H1 (cell line): ENCODE measurements around the gene KAZALD1. TPM values are rescaled to one million over a fixed set of nuclear protein-coding genes. Genes with fewer than 3 reads are reported as not detected.

Experiments used
- CTCF ChIA-PET: fragments of 300-600 bp; sonication (Branson Sonifier 250); formaldehyde crosslinking; loops from one replicate; lab custom pipeline; 2021; ENCODE audit not compliant: partially characterized antibody; lab: Charles Lee
- POLR2A ChIA-PET: fragments of 300-600 bp; sonication (Branson Sonifier 250); formaldehyde crosslinking; loops from one replicate; lab custom pipeline; 2021; ENCODE audit warnings: inconsistent platforms; ENCODE audit not compliant: partially characterized antibody; lab: Charles Lee
- DNase-seq, 2 experiments: peaks; one replicate each; pipeline versions ENCODE4 v3.0.0 to v3.0.0-alpha.2; 2010 to 2022; ENCODE audit warnings: low spot score in 2 of 2, low read depth in 1 of 2, mixed read lengths in 1 of 2
- FAIRE-seq: peaks from 2 replicates; lab custom pipeline; 2011; peaks lifted over from hg19 to GRCh38; lab: Jason Lieb, UNC
- H2AFZ ChIP-seq: 2 replicates; pipeline ENCODE4 v1.8.1; 2012; ENCODE audit warnings: low read length, inconsistent platforms
- H2AK5ac ChIP-seq: 2 replicates; pipeline ENCODE4 v1.6.1; 2013; ENCODE audit warnings: low read depth, low read length
- H2BK120ac ChIP-seq: replicated peaks from 2 replicates; pipeline ENCODE3; 2013; ENCODE audit warnings: low read depth, low read length, inconsistent platforms
- H2BK12ac ChIP-seq: 2 replicates; pipeline ENCODE4 v1.6.1; 2013; ENCODE audit warnings: low read depth, low read length
- H2BK15ac ChIP-seq: 2 replicates; pipeline ENCODE4 v1.6.1; 2013; ENCODE audit warnings: low read length
- H2BK20ac ChIP-seq: 2 replicates; pipeline ENCODE4 v1.6.1; 2013; ENCODE audit warnings: low read length
- H2BK5ac ChIP-seq: 2 replicates; pipeline ENCODE4 v1.6.1; 2013; ENCODE audit warnings: low read depth, low read length
- H3K14ac ChIP-seq: 2 replicates; pipeline ENCODE4 v1.6.1; 2013; ENCODE audit warnings: inconsistent platforms; ENCODE audit not compliant: insufficient read length
- H3K18ac ChIP-seq: 2 replicates; pipeline ENCODE4 v1.6.1; 2013; ENCODE audit warnings: low read length; ENCODE audit errors: extremely low read depth
- H3K23ac ChIP-seq: 2 replicates; pipeline ENCODE4 v1.6.1; 2013; ENCODE audit warnings: inconsistent platforms; ENCODE audit not compliant: insufficient read length
- H3K23me2 ChIP-seq: 2 replicates; pipeline ENCODE4 v1.6.1; 2013; ENCODE audit warnings: low read depth, low read length
- H3K27ac ChIP-seq: 2 replicates; pipeline ENCODE4 v1.6.1; 2011; ENCODE audit warnings: low read depth, low read length, inconsistent platforms
- H3K27me3 ChIP-seq, 4 experiments: replicated peaks in 1 of 4; 1 replicate in 1 of 4; 2 replicates in 3 of 4; pipeline versions ENCODE4 v1.6.1 to v1.8.1; 2011 to 2013; ENCODE audit warnings: low read length in 3 of 4, mild to moderate bottlenecking in 3 of 4, inconsistent platforms in 2 of 4, mixed read lengths in 2 of 4, moderate library complexity in 1 of 4; ENCODE audit not compliant: control insufficient read depth in 3 of 4, insufficient read depth in 3 of 4; ENCODE audit errors: extremely low read depth in 1 of 4
- H3K36me3 ChIP-seq, 4 experiments: 2 replicates each; pipeline versions ENCODE4 v1.6.1 to v1.8.1; 2011 to 2013; ENCODE audit warnings: mild to moderate bottlenecking in 4 of 4, low read length in 3 of 4, moderate library complexity in 2 of 4, control low read depth in 1 of 4, inconsistent platforms in 1 of 4; ENCODE audit not compliant: insufficient read depth in 4 of 4, control insufficient read depth in 2 of 4
- H3K4ac ChIP-seq: replicated peaks from 2 replicates; pipeline ENCODE3; 2013; ENCODE audit warnings: low read length, low read depth, mixed read lengths, inconsistent platforms; ENCODE audit not compliant: insufficient read length
- H3K4me1 ChIP-seq, 4 experiments: replicated peaks in 1 of 4; 1 replicate in 1 of 4; 2 replicates in 3 of 4; pipeline versions ENCODE4 v1.6.1 to v1.8.1; 2011 to 2013; ENCODE audit warnings: low read length in 3 of 4, inconsistent platforms in 2 of 4, mixed read lengths in 1 of 4; ENCODE audit not compliant: insufficient read depth in 4 of 4, control insufficient read depth in 3 of 4
- H3K4me2 ChIP-seq, 2 experiments: 2 replicates each; pipeline versions ENCODE4 v1.6.1 to v1.8.1; 2011 to 2013; ENCODE audit warnings: low read depth in 2 of 2, low read length in 2 of 2, control low read depth in 1 of 2, inconsistent platforms in 1 of 2, mild to moderate bottlenecking in 1 of 2; ENCODE audit not compliant: insufficient read depth in 1 of 2
- H3K4me3 ChIP-seq, 4 experiments: fragments of 200-600, 300-600 bp in 1 of 4; sonication (generic), shearing (Covaris generic), sonication (Bioruptor Twin) in 1 of 4; 2 replicates each; pipeline versions ENCODE4 v1.5.1 to v1.8.1; 2011 to 2016; ENCODE audit warnings: low read length in 4 of 4, low read depth in 3 of 4, control low read depth in 2 of 4, inconsistent platforms in 2 of 4, mild to moderate bottlenecking in 2 of 4, mixed read lengths in 1 of 4, moderate library complexity in 1 of 4; ENCODE audit not compliant: insufficient read depth in 2 of 4; ENCODE audit errors: extremely low read depth in 1 of 4
- H3K56ac ChIP-seq: replicated peaks from 2 replicates; pipeline ENCODE3; 2013; ENCODE audit warnings: low read depth, mild to moderate bottlenecking, mixed read lengths, low read length, inconsistent platforms; ENCODE audit not compliant: insufficient read length
- H3K79me1 ChIP-seq: 2 replicates; pipeline ENCODE4 v1.6.1; 2013; ENCODE audit warnings: low read depth, low read length, control low read depth
- H3K79me2 ChIP-seq, 2 experiments: 2 replicates each; pipeline versions ENCODE4 v1.6.1 to v1.8.1; 2012 to 2013; ENCODE audit warnings: low read length in 2 of 2, mild to moderate bottlenecking in 2 of 2, inconsistent platforms in 1 of 2; ENCODE audit not compliant: insufficient read depth in 2 of 2, control insufficient read depth in 1 of 2
- H3K9ac ChIP-seq, 4 experiments: replicated peaks in 1 of 4; 1 replicate in 1 of 4; 2 replicates in 3 of 4; pipeline versions ENCODE4 v1.6.1 to v1.8.1; 2011 to 2013; ENCODE audit warnings: low read depth in 3 of 4, low read length in 3 of 4, control low read depth in 2 of 4, mild to moderate bottlenecking in 2 of 4, moderate library complexity in 2 of 4, inconsistent platforms in 1 of 4; ENCODE audit errors: extremely low read depth in 1 of 4
- H3K9me3 ChIP-seq, 2 experiments: 2 replicates each; pipeline versions ENCODE4 v1.6.1 to v1.8.1; 2012 to 2013; ENCODE audit warnings: mild to moderate bottlenecking in 2 of 2, moderate library complexity in 2 of 2, control low read depth in 1 of 2, inconsistent platforms in 1 of 2, low read depth in 1 of 2, low read length in 1 of 2, mixed read lengths in 1 of 2; ENCODE audit not compliant: insufficient read depth in 2 of 2
- H4K20me1 ChIP-seq, 2 experiments: replicated peaks in 1 of 2; 2 replicates each; pipeline versions ENCODE3 to v1.8.1; 2011 to 2013; ENCODE audit warnings: inconsistent platforms in 2 of 2, low read length in 2 of 2, mild to moderate bottlenecking in 1 of 2; ENCODE audit not compliant: insufficient read depth in 2 of 2, control insufficient read depth in 1 of 2
- H4K5ac ChIP-seq: 2 replicates; pipeline ENCODE4 v1.6.1; 2013; ENCODE audit warnings: low read length, low read depth, mixed read lengths, inconsistent platforms; ENCODE audit not compliant: insufficient read length
- H4K8ac ChIP-seq: 2 replicates; pipeline ENCODE4 v1.8.0; 2013; ENCODE audit warnings: mild to moderate bottlenecking, moderate library complexity, low read length, inconsistent platforms; ENCODE audit not compliant: insufficient read depth; ENCODE audit errors: extremely low read depth
- H4K91ac ChIP-seq: replicated peaks from 2 replicates; pipeline ENCODE3; 2013; ENCODE audit warnings: low read length, mixed read lengths, inconsistent platforms; ENCODE audit not compliant: insufficient read length
- CBX8 ChIP-seq: fragments of 300-800, 300-1000 bp; sonication (generic); IDR thresholded peaks from 2 replicates; pipeline ENCODE4 v1.7.1; 2016; ENCODE audit warnings: low read depth, low read length, borderline replicate concordance
- CTBP2 ChIP-seq: IDR thresholded peaks from 2 replicates; pipeline ENCODE4 v1.7.0; 2011; ENCODE audit warnings: borderline replicate concordance, mild to moderate bottlenecking, moderate library complexity, mixed read lengths, low read length; ENCODE audit not compliant: insufficient read depth, insufficient read length
- EZH2 ChIP-seq: fragments of 200-600 bp; sonication (generic); IDR thresholded peaks from 2 replicates; pipeline ENCODE4 v1.7.1; 2012; ENCODE audit warnings: low read depth, mild to moderate bottlenecking, moderate library complexity, low read length, inconsistent platforms; ENCODE audit not compliant: severe bottlenecking
- KDM4A ChIP-seq: IDR thresholded peaks from one replicate; pipeline ENCODE4 v1.7.1; 2012; ENCODE audit warnings: low read depth, mild to moderate bottlenecking, moderate library complexity, low read length, inconsistent platforms; ENCODE audit not compliant: severe bottlenecking
- RFX5 ChIP-seq: IDR thresholded peaks from 2 replicates; pipeline ENCODE4 v1.6.1; 2011; ENCODE audit warnings: low read depth, low read length, improper control_type of control experiment, borderline replicate concordance
- RXRA ChIP-seq: IDR thresholded peaks from 2 replicates; pipeline ENCODE4 v1.6.1; 2011; ENCODE audit warnings: low read depth, mild to moderate bottlenecking, low read length, moderate library complexity; ENCODE audit not compliant: insufficient read depth
- SIN3A ChIP-seq, 2 experiments: IDR thresholded peaks in 1 of 2; conservative IDR thresholded peaks in 1 of 2; 2 replicates each; pipeline ENCODE4 v1.6.1; 2011 to 2012; ENCODE audit warnings: low read length in 2 of 2, improper control_type of control experiment in 1 of 2, low read depth in 1 of 2, mild to moderate bottlenecking in 1 of 2
- SIRT6 ChIP-seq: IDR thresholded peaks from one replicate; pipeline ENCODE4 v1.7.1; 2012; ENCODE audit warnings: low read length, inconsistent platforms
- SIX5 ChIP-seq: IDR thresholded peaks from 2 replicates; pipeline ENCODE4 v1.6.1; 2011; ENCODE audit warnings: mild to moderate bottlenecking, low read depth, low read length
- SP2 ChIP-seq: IDR thresholded peaks from 2 replicates; pipeline ENCODE4 v1.6.1; 2012; ENCODE audit warnings: mild to moderate bottlenecking, low read length, inconsistent platforms
- SUZ12 ChIP-seq: fragments of 200-600 bp; sonication (generic); IDR thresholded peaks from 2 replicates; pipeline ENCODE4 v1.6.1; 2012; ENCODE audit warnings: mild to moderate bottlenecking, inconsistent platforms, low read length, moderate library complexity, mixed read lengths
- TAF1 ChIP-seq: IDR thresholded peaks from 2 replicates; pipeline ENCODE4 v1.6.1; 2011; ENCODE audit warnings: mild to moderate bottlenecking, low read depth, low read length
- YY1 ChIP-seq: IDR thresholded peaks from 2 replicates; pipeline ENCODE4 v1.6.1; 2011; ENCODE audit warnings: low read depth, mild to moderate bottlenecking, low read length
- ZNF274 ChIP-seq: IDR thresholded peaks from 2 replicates; pipeline ENCODE4 v1.7.0; 2012; ENCODE audit warnings: low read length, borderline replicate concordance; ENCODE audit errors: extremely low read depth
- WGBS, 2 experiments: shearing (Covaris generic) in 1 of 2; methylation state at CpG; one replicate each; pipeline versions ENCODE4 v1.1.6 to v1.1.7; 2013 to 2015; ENCODE audit warnings: low lambda C conversion rate in 2 of 2, mixed read lengths in 2 of 2, inconsistent platforms in 1 of 2, low coverage in 1 of 2, missing lambda C conversion rate in 1 of 2; ENCODE audit not compliant: insufficient replicate concordance in 2 of 2, insufficient coverage in 1 of 2, insufficient read length in 1 of 2; ENCODE audit errors: extremely low coverage in 1 of 2, missing lambda C conversion rate in 1 of 2; 5-methylcytosine and 5-hydroxymethylcytosine counted together
- polyA plus RNA-seq, 7 experiments: library from polyadenylated mRNA; depleted of rRNA in 3 of 7; stranded (reverse) in 5 of 7; unstranded in 2 of 7; fragments of >200 nt in 5 of 7; fragments of 200-250 nt in 2 of 7; gene quantifications; 1 replicate in 5 of 7; 2 replicates in 1 of 7; 4 replicates in 1 of 7; pipeline versions ENCODE4 v1.2.1 to v1.2.3, GENCODE V29; 2011 to 2013; ENCODE audit warnings: missing spikeins in 2 of 7, mixed read lengths in 2 of 7
- total RNA-seq: library from RNA; stranded (reverse); fragmentation: NEBNext Ultra II Directional; extraction: Animal tissue kit (Norgen Biotek cat#: 25700); gene quantifications from 2 replicates; pipeline ENCODE4 v1.2.1, GENCODE V29; 2021

KAZALD1 gene
- total and polyA plus RNA-seq, 2 of the 8 experiments (the other 6 are each of a cell fraction or from before 2014, with no cell fraction given), result 0.65 to 1.9 TPM

- no peak overlapping the region for H4K91ac ChIP-seq
- peaks cover 14 to 41% (median 32%) of the 10 kb centered on the region in 4 experiments for H3K27me3 ChIP-seq
- no peaks in the 10 kb centered on the region for H3K79me1 ChIP-seq
- no peak overlapping the region for H2BK20ac ChIP-seq
- no peak overlapping the region for H2AFZ ChIP-seq
- H4K8ac ChIP-seq, result no peak overlapping the region
- H3K36me3 ChIP-seq, result no peaks in the 10 kb centered on the region
- no peak overlapping the region for H3K18ac ChIP-seq
- H3K4me1 ChIP-seq, result peaks cover 0 to 18% (median 11%) of the 10 kb centered on the region in 4 experiments; a peak in 5 of 7 replicates
- H3K9ac ChIP-seq, result no peak overlapping the region
- no peaks in the 10 kb centered on the region for H4K20me1 ChIP-seq
- no peak overlapping the region for H3K4me3 ChIP-seq
- no peak for DNase-seq
- no peak overlapping the region for H3K56ac ChIP-seq
- H3K4ac ChIP-seq, result no peak overlapping the region
- H2AK5ac ChIP-seq, result no peak overlapping the region
- H2BK5ac ChIP-seq, result no peak overlapping the region
- FAIRE-seq, result no peak
- ChIA-PET POLR2A (interaction anchor here (1.4 to 6.5 kb wide), 6 partner anchors 9 to 49 kb away, joined by 3 to 81 read pairs (median 8); partner anchors contain the start of genes LZTS2, MRPL43 and TWNK), CTCF (interaction anchor here (0.5 to 7.2 kb wide), 24 partner anchors 12 to 1634 kb away, joined by 3 to 464 read pairs (median 8); partner anchors contain the start of genes KAZALD1, LZTS2, MRPL43 and PDZD7)
- H3K27ac ChIP-seq, result no peak overlapping the region
- H3K23ac ChIP-seq, result no peak overlapping the region
- peaks cover 11% of the 10 kb centered on the region; the same call in 1 of the 2 replicates for H3K23me2 ChIP-seq
- no peaks in the 10 kb centered on the region for H3K9me3 ChIP-seq
- no peak overlapping the region for H2BK12ac ChIP-seq
- H3K14ac ChIP-seq, result no peak overlapping the region
- WGBS, 2 experiments, result 76% methylated on average over 8 of the region's 8 CpGs; no CpG with 5 or more reads in 1 of the 2 experiments
- no peak overlapping the region for H2BK120ac ChIP-seq
- no peak overlapping the region for H4K5ac ChIP-seq
- H2BK15ac ChIP-seq, result no peak overlapping the region
- no peak overlapping the region for H3K4me2 ChIP-seq
- no peaks in the 10 kb centered on the region for H3K79me2 ChIP-seq
- TF ChIP-seq SIN3A (conservative IDR thresholded peaks at IDR 0.05 in 1 of 2, IDR thresholded peaks at IDR 0.05 in 1 of 2; ENCODE audit: low read depth in 1 of 2, low read length in 2 of 2) (no peak), RFX5 (no peak), SUZ12 (no peak), SIX5 (no peak), EZH2 (no peak), YY1 (no peak), SIRT6 (no peak), KDM4A (no peak), CTBP2 (no peak), ZNF274 (no peak), TAF1 (no peak), SP2 (no peak), CBX8 (no peak), RXRA (no peak)
These were observed 46.2 kb upstream of the KAZALD1 start for GRCh38 chr10:101015582-101015973.
